HG02870 (cell line): ENCODE measurements around the gene ETV7.

Source experiments
- ATAC-seq: cut with Tn5 transposase; IDR thresholded peaks from one replicate; pipeline ENCODE4 v1.9.1; 2021; ENCODE audit warnings: mild to moderate bottlenecking, moderate library complexity; ENCODE audit not compliant: unreplicated experiment

Gene ETV7

DNA sequence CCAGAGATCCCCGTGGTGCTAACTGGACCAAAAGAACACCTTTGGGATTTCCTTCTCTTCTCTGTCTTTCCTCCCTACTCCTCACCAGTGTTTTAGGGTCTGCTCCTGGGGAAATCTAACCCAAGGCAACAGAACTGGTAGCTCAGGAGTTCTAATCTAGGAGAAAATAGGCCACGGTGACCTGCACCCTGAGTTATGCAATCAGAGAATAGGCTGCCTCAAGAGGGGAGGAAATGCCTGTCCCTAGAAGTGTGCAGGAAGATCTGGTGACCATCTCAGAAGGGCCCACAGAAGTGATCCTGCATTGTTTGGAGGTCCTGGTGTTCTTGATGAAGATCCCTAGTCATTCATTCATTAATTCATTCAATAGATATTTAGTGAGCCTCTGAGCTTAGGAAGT lies 3.4 kb downstream of the ETV7 start:
- no peak for ATAC-seq

DNA sequence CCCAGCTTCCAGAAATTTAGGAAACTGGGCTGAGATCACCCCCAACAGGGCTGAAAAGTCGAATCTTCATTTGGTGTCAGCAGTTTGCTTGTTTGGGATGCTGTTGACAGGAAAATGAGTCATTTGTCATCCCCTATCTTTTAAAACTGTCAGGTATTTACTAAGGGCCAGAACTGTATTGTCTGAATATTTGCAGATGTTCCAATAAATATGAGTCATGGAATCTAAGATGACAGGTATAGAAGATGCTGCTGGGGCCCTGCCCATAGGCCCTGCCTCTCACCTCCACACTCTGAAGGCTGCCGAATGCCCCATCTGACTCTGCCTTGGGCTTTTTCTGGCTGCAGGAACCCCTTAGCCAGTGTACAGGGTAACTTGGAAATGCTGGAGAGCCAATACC lies 3.9 kb downstream of the ETV7 start:
- no peak for ATAC-seq

DNA sequence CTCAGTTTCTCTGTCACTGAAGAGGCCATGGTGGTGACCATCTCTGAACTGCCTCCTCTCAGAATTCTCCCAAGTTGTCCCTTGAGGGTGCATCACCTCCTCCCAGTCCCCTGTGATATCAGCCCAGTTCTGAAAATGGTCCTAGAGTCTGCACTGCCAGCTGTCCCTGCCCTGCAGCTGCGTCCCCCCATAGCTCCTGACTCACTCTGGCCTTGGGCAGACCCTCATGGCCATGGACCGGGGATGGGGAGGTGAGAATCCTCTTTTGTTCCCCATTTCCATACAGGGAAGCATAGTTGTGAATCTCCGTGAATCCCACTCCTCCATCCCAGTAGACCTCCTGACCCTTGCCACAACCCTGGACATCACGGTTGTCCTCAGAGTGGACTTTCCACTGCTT lies 4.5 kb downstream of the ETV7 start:
- no peak for ATAC-seq

DNA sequence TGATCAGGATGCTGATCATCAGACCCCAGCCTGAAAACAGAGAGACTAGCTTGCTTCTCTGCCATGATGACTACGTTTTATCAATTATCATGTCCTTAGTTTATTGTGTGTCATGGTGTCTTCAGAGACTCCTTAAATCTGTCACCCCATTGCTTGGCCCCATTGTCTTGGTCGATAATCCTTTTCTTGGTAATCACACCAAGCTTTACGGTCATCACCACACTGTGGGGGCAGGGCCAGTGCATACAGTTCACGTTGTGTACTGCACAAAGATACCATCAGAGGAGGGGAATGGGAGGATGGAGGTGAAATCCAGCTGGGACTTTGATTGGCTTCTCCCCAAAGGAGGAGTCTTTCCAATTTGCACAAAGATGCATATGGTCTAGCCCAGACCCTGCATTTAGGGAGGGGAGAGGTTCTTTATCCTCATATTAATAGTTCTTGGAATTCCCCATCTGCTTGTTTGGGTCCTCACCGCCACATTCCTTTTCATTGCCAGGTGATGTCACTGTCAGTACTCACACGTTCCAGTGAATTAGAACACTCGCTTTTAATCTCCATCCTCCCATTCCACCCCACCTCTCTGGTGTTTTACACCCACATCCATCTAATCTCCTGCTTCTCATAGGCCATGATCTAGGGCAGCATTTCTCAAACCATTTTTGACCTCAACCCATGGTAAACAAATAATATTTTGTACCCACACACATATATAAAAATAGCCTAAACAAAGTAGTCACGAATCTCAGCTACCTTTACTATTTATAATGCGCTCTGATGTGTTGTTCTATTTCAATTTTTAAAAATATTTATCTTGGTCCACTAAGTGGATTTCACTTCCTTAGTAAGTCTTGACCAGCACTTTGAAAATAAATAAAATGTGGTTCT lies 5.7 kb downstream of the ETV7 start:
- no peak for ATAC-seq

DNA sequence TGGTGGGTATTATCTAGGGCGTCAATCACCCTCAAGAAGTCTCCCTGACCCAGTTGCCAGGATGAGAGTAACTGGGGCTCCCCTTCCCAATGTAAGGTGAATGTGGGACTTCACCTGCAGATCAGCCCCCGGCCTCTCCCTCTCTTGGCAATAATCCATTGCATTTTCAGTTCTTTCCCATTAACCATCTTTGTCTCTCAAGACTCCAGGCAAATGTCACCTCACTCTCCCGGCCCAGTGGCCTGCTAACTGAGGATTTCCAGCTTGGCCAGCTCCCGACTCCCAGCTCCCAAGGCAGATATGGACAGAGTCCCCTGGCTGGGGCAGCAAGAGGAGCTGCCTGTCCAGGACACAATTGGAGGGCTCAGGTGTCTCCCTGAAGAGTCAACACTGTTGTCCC lies 7.3 kb downstream of the ETV7 start:
- no peak for ATAC-seq

DNA sequence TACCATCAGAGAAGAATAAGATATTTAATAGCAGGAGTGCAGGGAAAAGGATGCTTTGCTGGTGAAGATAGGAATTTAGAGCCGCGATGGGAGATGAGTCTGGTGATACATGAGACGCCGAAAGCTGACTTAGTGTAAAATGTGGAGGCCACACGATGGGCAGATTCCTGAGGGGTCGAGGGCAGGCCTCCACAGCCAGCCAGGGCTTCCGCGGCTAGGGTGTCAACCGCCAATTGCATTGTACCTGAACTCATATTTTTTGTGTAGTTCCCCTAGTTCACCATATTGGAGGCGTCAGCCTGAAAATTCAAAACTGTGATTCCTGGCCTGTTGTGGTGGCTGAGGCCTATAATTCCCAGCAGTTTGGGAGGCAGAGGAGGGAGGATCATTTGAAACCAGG lies 8.5 kb downstream of the ETV7 start:
- ATAC-seq, result no peak

DNA sequence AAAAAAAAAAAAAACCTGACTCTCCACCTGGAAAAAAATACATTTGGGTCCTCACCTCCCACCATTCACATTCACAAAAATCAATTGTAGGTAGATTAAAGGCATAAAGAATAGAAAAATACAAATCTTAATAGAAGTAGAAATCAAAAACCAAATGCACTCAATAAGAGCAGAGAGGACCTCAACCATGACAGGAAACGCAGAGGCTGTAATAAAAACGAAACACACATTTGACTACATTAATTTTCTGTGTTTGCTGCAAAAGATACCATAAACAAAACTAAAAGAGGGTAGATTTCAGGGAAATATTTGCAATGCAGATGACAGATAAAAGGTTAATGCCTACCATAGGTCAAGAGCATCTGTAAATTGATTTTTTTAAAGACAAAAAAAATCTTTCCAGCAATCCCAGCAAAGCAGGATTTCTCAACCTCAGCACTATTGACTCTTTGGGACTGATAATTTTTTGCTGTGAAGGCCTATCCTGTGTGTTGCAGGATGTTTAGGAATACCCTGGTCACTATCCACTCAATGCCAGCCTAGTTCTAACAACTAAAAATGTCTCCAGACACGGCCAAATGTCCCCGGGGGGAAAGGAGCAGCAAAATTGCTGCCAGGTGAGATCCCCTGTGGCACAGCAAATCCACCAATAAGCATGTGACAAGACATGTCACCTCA lies 9.1 kb downstream of the ETV7 start:
- ATAC-seq, result no peak

DNA sequence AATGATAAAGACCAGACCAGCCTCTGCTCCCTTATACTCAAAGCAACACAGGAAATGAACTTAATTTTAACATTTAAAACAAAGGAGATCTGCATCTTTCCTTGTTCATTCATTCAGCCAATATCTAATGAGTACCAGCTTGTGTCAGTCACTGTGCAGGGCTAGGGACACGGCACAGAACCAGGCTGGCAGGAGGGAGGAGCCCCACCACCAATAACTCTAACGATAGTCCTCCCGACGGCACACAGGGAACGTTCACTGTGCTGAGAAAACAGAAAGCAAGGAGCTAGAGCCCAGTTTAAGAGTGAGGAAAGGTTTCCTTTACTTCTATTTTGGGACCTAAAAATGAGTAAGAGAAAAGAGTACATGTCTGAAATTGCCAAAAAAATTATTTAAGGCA lies 9.9 kb downstream of the ETV7 start:
- ATAC-seq, result no peak

DNA sequence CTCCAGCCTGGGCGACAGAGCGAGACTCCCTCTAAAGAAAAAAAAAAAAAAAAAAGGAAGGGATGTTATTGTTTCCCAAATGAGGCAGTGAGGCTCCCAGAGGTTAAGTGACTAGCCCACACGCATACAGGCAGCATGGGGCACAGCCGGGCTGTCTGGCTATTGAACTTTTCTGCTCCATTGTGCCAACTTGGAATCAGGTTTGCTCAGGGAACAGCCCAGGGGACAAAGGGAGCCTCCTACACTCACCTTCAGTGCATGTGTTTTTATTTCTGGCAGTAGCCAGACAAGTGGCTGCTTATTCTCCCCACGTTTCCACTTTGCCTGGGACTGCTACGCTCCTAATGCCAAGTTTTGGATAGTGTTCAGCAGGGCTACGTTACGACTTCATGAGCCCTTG lies 10.7 kb downstream of the ETV7 start:
- no peak for ATAC-seq

DNA sequence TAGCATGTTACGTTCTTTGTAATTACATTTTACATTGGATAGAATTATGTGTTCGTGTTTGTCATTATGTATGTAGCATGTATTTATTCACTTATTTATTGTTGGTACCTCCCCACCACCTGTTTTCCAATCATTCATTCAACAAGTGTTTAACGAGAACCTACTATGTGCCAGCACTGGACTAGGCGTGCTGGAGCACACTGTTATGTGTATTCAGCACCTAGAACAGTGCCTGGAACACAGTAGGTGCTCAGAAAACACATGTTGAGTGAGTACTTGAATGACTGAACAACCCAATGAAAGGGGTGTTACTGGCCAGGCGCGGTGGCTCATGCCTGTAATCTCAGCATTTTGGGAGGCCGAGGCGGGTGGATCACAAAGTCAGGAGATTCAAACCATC lies 11.3 kb downstream of the ETV7 start:
- no peak for ATAC-seq

DNA sequence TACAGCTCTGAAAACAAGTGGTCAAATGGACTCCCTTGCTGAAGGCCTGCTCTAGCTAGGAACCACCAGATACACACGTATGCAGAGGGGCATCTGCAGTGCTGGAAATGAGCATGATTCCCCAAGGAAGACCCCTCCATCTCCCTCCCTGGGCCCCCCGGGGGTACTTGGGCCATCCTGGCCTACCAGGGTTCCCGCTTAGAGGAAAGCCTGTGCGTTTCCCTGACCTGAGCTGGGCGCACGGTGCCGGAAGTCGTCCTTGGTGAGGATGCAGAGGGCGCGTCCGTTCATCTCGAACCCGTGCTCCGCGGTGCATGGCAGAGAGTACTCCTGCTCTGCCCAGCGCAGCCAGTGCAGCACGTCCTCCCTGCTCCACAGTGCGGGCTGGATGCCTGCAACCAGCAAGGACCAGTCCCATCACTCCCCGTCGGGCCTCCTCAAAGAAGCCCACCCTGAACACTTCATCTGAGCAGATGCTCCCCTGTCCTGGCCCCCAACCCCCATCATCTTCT lies 11.8 kb downstream of the ETV7 start:
- no peak for ATAC-seq

DNA sequence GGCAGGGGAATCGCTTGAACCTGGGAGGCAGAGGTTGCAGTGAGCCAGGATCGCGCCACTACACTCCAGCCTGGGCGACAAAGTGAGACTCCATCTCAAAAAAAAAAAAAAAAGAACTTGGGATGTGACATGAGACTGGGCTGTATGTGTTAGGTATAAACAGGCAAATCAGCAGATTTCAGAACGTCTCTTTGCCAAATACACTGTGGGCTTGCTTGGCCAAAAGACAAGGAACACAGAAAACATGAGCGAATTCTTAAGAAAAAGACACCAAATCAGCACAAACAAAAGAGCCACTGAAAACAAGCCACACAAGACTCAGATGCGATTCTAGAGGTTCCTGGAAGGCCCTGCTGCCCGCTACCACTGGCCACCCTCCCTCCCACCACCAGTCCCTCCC lies 12.5 kb downstream of the ETV7 start:
- no peak for ATAC-seq

DNA sequence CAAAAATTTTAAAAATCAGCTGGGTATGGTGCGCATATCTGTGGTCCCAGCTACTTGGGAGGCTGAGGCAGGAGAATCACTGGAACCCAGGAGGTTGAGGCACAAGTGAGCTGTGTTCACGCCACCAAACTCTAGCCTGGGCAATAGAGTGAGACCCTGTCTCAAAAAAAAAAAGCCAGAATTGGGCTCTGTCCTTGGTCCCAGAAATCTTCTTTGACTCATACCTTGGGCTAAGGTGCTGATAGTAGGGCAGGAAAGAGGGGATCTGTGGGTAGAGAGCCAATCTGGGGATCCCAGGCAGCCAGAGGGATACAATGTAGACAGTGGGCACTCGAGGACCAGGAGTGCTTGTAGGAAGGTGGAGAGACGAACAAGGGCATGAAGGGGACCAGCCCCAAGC lies 13.3 kb downstream of the ETV7 start:
- no peak for ATAC-seq

DNA sequence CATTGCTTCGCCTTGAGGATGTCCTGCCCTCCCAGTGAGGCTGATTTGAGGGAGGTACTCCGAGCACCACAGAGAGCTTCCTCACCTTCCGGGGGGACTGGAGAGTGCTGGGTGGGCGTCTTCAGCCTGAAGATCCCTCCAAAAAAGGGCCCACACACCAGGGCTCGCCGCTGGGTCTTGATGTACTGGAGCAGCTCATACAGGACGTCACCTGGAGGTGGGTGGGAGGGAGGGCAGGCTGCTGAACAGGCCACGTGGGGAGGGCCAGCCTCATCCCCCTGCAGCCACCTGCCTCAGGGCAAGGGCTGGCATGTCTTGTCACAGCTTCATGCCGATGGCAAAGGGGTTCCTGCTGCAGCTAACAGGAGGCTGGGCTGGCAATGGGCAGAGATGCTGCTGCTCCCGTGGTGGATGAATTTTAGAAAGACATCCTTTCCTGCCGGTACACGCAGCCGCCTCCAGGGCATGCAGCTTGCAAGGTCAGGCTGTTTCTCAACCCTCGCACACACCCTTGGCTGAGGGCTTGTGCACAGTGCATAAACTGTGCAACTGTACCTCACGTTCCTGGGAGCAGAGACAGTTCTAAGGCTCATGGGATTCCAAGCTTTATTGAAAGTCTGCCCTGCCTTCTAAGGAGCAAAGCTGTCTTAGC lies 14.0 kb downstream of the ETV7 start:
- ATAC-seq, result no peak

DNA sequence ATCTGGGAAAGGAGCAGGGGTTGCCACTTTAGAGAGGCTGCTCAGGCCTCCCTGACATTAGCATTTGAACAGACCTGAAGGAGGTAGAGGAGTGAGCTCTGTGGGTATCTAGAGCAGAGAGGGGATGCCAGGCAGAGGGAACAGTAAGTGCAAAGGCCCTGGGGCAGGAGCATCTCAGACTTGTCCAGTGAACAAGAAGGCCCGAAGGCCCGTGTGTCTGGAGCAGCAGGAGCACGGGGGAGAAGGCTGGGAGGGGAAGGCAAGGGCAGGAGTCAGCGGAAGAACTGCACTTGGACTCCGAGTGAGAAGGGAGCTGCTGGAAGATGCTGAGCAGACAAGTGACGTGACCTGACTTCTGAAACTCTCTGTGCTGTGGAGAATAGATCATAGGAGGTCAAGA lies 15.4 kb downstream of the ETV7 start:
- no peak for ATAC-seq

DNA sequence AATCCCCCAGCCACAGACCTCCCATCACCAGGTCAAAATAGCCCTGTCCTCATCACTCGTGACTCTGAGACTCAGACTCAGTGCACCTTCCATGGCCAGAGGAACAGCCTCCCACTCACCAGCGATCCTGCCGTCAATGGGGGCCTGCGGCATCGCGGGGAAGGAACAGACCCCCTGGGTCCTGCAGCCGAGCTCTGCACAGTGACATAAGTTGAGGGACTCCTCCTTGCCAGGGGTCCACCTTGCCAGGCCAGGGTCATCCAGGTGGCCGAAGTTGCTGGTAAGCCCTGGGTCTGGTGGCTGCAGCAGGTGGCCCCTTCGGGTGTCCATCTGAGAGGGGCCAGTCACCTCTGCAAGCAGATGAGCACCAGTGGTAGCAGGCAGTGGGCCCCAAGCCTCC lies 16.3 kb downstream of the ETV7 start:
- no peak for ATAC-seq

DNA sequence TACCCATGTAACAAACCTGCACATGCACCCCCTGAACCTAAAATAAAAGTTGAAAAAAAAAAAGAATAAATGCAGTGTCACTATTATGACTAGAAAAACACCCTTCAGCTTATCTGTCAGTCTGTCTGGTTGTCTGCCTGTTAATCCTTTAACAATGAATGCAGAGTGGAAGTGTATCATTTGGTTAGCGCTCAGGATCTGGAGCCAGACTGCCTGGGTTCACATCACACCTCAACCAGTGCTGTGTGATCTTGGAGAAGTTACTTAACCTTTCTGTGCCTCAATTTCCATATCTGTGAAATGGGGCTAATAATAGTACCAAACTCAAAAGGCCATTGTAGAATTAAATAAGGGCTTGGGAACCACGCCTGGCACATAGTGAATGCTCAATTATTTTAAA lies 16.8 kb downstream of the ETV7 start:
- ATAC-seq, result no peak

DNA sequence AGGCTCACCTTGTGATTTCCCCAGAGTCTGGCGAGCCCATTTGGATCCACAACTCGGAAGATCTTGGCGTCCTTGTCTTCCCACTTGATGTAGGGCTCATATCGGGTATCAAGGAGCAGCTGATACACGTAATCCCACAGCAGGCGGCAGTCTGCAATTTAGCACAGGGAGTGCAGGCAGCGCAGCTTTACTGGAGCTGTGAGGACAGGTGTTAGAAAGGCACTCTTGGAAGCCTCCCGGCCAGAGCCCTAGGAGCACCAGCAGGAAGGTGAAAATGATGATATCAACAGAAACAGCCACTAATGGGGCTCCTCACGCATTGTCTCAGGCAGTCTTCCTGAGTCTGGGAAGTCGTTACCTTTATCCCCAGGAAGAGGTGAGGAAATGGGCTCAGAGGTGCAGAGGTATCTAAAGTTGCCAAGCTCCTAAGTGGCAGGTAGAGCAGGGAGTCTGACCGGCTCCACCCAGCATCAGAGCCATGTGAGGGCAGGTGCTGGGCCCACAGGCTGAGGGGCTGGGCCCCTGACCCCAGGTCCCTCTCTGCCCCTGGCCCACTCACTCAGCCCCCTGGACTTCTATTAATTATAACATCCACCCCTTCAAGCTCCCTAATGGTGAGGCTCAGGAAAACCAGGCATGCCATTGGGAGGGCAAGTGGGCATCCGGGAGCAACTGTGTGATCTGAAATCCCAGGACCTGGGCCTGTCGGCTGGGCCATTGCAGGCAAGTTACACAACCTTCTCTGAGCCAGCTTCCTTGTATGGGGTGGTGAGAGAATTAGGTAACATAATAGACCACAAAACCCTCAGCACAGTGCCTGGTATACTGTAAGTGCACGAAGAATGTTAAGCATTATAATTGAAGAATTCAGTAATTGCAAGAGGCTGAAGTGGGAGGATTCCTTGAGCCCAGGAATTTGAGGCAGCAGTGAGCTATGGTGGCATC lies 18.3 kb downstream of the ETV7 start:
- no peak for ATAC-seq

DNA sequence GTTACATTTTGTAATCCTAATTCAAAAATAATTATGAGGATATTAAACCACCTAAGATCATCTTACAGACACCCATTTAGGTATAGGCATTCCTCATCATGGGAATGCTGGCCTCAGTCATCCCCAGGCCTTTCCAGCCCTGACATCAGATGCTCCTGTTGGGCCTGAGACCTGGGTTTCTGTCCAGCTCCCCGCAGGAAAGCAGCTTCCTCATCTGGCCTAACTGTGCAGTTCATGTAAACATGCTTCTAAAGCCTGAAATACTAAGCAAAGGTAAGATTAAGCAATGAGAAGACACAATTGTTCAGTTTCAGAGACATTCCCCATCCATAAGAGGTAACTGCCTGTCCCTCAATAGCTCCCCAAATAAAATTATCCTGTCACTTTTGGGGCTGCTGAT lies 19.0 kb downstream of the ETV7 start:
- no peak for ATAC-seq

DNA sequence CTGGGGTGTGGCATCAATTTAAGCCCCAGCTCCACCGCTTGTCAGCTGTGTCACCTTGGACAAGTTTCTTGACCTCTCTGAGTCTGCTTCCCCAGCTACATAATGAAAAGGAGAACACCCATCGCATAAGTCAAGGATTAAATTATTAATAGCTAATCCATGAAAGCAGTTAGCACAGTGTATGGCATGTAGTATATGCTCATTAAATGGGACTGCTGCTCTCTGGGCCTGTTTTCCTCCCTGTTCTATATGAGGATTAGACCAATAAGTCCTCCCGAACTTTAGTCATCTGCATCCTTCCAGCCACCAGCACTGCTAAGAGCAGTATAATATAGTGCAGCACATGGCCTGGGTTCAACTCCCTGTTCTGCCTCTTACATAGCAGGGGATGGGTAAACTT lies 19.7 kb downstream of the ETV7 start:
- ATAC-seq, result no peak
